ENCODE measurements around the gene CMIP.

Gene CMIP

GRCh38 chr16:81499576-81500380, 55.2 kb downstream of the CMIP start:
- WGBS (ENCODE audit: extremely low coverage, insufficient coverage, insufficient read length) = 100% methylated on average over 2 of the region's 20 CpGs
- peak overlapping the region; percentile 20 for H4K8ac ChIP-seq (ENCODE audit: low read depth, low read length)
- no peak overlapping the region for H2AK5ac ChIP-seq (ENCODE audit: low read length)
- H2BK5ac ChIP-seq (ENCODE audit: low read depth, low read length, poor library complexity) = no peak overlapping the region
- H3K23ac ChIP-seq (ENCODE audit: low read length) = no peak overlapping the region
- peaks cover 8% of the 10 kb centered on the region for H3K79me2 ChIP-seq (ENCODE audit: control insufficient read depth, insufficient read depth, low read length, poor library complexity)
- H2AFZ ChIP-seq (ENCODE audit: insufficient read depth, low read length, poor library complexity) = no peak overlapping the region
- H3K4ac ChIP-seq (ENCODE audit: low read depth, low read length) = peak overlapping the region; percentile 71
- H2BK120ac ChIP-seq (ENCODE audit: insufficient read depth, low read length, poor library complexity) = peak overlapping the region; percentile 6
- no peak overlapping the region for H3K9ac ChIP-seq (ENCODE audit: low read length)
- no peak overlapping the region for H4K12ac ChIP-seq (ENCODE audit: low read depth, low read length)
- no peaks in the 10 kb centered on the region for H3K9me3 ChIP-seq (ENCODE audit: insufficient read depth, low read depth, low read length)
- no peak overlapping the region for H3K27ac ChIP-seq (ENCODE audit: low read depth, low read length)
- no peak overlapping the region for H3K4me2 ChIP-seq (ENCODE audit: low read length)
- H3K18ac ChIP-seq (ENCODE audit: low read length) = peak overlapping the region; percentile 50
- DNase-seq = peak in 1 of 2 donors; percentile 9
- peak overlapping the region; percentile 48 for H4K91ac ChIP-seq (ENCODE audit: low read depth, low read length)
- peaks cover 3 to 10% of the 10 kb centered on the region in 2 experiments for H3K36me3 ChIP-seq (ENCODE audit: control insufficient read depth in 1 of 2, insufficient read depth in 2 of 2, low read length in 2 of 2)
- peak overlapping the region; percentile 51 for H3K14ac ChIP-seq (ENCODE audit: low read length)
- peaks cover 7% of the 10 kb centered on the region for H3K79me1 ChIP-seq (ENCODE audit: low read length)
- no peaks in the 10 kb centered on the region for H3K27me3 ChIP-seq (ENCODE audit: insufficient read depth, low read length)
- peaks cover 15 to 20% of the 10 kb centered on the region in 2 experiments for H3K4me1 ChIP-seq (ENCODE audit: control insufficient read depth in 1 of 2, insufficient read depth in 2 of 2, low read length in 2 of 2)
- no peak overlapping the region for H3K4me3 ChIP-seq (ENCODE audit: low read depth, low read length)
- peak overlapping the region; percentile 41 for H2BK12ac ChIP-seq (ENCODE audit: low read length)

DNA sequence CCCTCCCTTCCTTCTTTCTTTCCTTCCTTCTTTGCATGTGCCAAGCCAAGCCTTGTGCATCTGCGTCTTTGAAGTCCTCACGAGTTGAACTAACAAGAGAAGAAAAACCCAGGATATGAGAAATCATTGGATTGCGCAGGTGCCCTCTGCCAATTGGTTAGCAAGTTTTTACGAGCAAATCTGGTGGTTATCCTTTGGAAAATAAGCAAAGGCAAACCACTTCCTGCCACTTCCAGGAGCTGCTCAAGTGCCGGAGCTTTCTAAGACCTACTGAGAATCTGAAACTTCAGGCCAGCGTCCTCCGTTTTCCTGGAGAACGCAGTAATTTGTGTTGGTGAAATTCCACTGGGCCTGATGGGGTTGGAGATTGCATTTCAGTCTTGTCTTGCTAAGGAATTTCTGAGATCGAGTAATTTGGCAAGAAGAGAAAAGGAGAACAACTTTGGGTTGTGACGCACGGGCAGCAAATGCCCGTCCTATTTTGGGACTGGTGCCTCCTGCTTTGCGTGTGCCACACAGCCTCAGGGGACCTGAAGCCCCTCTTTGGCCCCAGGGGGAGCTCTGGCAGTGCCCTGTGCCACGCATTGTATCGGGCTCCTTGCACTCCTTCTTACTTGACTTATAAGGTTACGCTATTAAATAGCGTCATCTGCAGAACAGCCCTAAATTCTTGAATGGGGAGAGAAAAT, 56.4 kb downstream of the CMIP start:
- H2AK5ac ChIP-seq (ENCODE audit: low read length) = no peak overlapping the region
- H3K4me1 ChIP-seq (ENCODE audit: control insufficient read depth in 1 of 2, insufficient read depth in 2 of 2, low read length in 2 of 2) = peaks cover 15 to 26% of the 10 kb centered on the region in 2 experiments
- H3K23ac ChIP-seq (ENCODE audit: low read length) = no peak overlapping the region
- peaks cover 10% of the 10 kb centered on the region for H3K79me2 ChIP-seq (ENCODE audit: control insufficient read depth, insufficient read depth, low read length, poor library complexity)
- no peak overlapping the region for H2BK12ac ChIP-seq (ENCODE audit: low read length)
- no peak overlapping the region for H4K91ac ChIP-seq (ENCODE audit: low read depth, low read length)
- no peak overlapping the region for H4K12ac ChIP-seq (ENCODE audit: low read depth, low read length)
- no peak overlapping the region for H3K4ac ChIP-seq (ENCODE audit: low read depth, low read length)
- H3K36me3 ChIP-seq (ENCODE audit: control insufficient read depth in 1 of 2, insufficient read depth in 2 of 2, low read length in 2 of 2) = peaks cover 3 to 10% of the 10 kb centered on the region in 2 experiments
- H3K9ac ChIP-seq (ENCODE audit: low read length) = no peak overlapping the region
- no peaks in the 10 kb centered on the region for H3K9me3 ChIP-seq (ENCODE audit: insufficient read depth, low read depth, low read length)
- DNase-seq = peak; percentile 55 to 69
- no peak overlapping the region for H3K14ac ChIP-seq (ENCODE audit: low read length)
- H2BK5ac ChIP-seq (ENCODE audit: low read depth, low read length, poor library complexity) = no peak overlapping the region
- H3K4me2 ChIP-seq (ENCODE audit: low read length) = no peak overlapping the region
- H3K18ac ChIP-seq (ENCODE audit: low read length) = peak overlapping the region; percentile 7
- H4K8ac ChIP-seq (ENCODE audit: low read depth, low read length) = no peak overlapping the region
- no peak overlapping the region for H2BK120ac ChIP-seq (ENCODE audit: insufficient read depth, low read length, poor library complexity)
- H3K79me1 ChIP-seq (ENCODE audit: low read length) = peaks cover 7% of the 10 kb centered on the region
- H3K27me3 ChIP-seq (ENCODE audit: insufficient read depth, low read length) = no peaks in the 10 kb centered on the region
- no peak overlapping the region for H2AFZ ChIP-seq (ENCODE audit: insufficient read depth, low read length, poor library complexity)
- no CpG with 5 or more reads among the region's 17 CpGs for WGBS (ENCODE audit: extremely low coverage, insufficient coverage, insufficient read length)
- H3K27ac ChIP-seq (ENCODE audit: low read depth, low read length) = no peak overlapping the region
- no peak overlapping the region for H3K4me3 ChIP-seq (ENCODE audit: low read depth, low read length)

GRCh38 chr16:81502396-81503070, 57.9 kb downstream of the CMIP start:
- no peak overlapping the region for H2AFZ ChIP-seq (ENCODE audit: insufficient read depth, low read length, poor library complexity)
- H3K4me1 ChIP-seq (ENCODE audit: control insufficient read depth in 1 of 2, insufficient read depth in 2 of 2, low read length in 2 of 2) = peaks cover 15 to 26% of the 10 kb centered on the region in 2 experiments
- H3K27me3 ChIP-seq (ENCODE audit: insufficient read depth, low read length) = no peaks in the 10 kb centered on the region
- no peak overlapping the region for H4K12ac ChIP-seq (ENCODE audit: low read depth, low read length)
- no peak overlapping the region for H2BK120ac ChIP-seq (ENCODE audit: insufficient read depth, low read length, poor library complexity)
- no peak overlapping the region for H4K8ac ChIP-seq (ENCODE audit: low read depth, low read length)
- H4K91ac ChIP-seq (ENCODE audit: low read depth, low read length) = no peak overlapping the region
- no peak overlapping the region for H3K23ac ChIP-seq (ENCODE audit: low read length)
- H2BK12ac ChIP-seq (ENCODE audit: low read length) = no peak overlapping the region
- no peak overlapping the region for H3K18ac ChIP-seq (ENCODE audit: low read length)
- peaks cover 9% of the 10 kb centered on the region for H3K79me2 ChIP-seq (ENCODE audit: control insufficient read depth, insufficient read depth, low read length, poor library complexity)
- H3K4ac ChIP-seq (ENCODE audit: low read depth, low read length) = no peak overlapping the region
- WGBS (ENCODE audit: extremely low coverage, insufficient coverage, insufficient read length) = no CpG with 5 or more reads among the region's 17 CpGs
- peaks cover 7% of the 10 kb centered on the region for H3K79me1 ChIP-seq (ENCODE audit: low read length)
- peaks cover 3 to 10% of the 10 kb centered on the region in 2 experiments for H3K36me3 ChIP-seq (ENCODE audit: control insufficient read depth in 1 of 2, insufficient read depth in 2 of 2, low read length in 2 of 2)
- H3K27ac ChIP-seq (ENCODE audit: low read depth, low read length) = no peak overlapping the region
- DNase-seq = peak in 1 of 2 donors; percentile 81
- no peak overlapping the region for H3K4me2 ChIP-seq (ENCODE audit: low read length)
- H2AK5ac ChIP-seq (ENCODE audit: low read length) = no peak overlapping the region
- H3K4me3 ChIP-seq (ENCODE audit: low read depth, low read length) = no peak overlapping the region
- H3K14ac ChIP-seq (ENCODE audit: low read length) = no peak overlapping the region
- no peaks in the 10 kb centered on the region for H3K9me3 ChIP-seq (ENCODE audit: insufficient read depth, low read depth, low read length)
- no peak overlapping the region for H2BK5ac ChIP-seq (ENCODE audit: low read depth, low read length, poor library complexity)
- H3K9ac ChIP-seq (ENCODE audit: low read length) = no peak overlapping the region

DNA sequence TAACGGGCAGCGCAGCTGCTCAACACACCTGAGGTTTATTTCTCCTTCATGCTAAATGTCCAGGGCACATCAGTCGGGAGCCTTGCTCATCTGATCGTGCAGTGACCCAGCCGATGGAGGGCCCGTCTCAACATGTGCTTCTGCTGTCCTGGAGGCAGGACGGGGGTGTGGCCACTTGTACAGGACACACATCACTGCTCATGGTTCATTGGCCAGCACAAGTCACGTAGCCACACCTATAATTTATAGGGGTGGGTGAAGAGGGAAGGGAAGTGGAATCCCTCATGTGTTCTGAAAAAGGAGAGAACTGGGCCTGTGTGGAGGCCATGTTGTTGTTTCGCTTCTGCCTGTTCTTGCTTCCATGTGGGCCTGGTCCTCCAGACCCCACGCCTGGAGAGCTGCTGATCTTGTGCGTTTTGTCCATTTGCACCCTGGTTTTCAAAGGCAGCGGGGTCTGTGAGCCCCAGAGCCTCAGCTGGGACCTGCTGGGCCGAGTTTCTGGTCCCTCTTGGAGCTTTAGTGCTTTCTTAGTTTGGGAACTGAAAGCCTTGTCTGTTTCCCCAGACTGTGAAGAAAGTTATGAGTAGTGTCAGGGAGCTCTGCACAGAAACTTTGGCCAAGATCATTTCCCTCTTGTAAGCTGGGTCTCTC, 60.5 kb downstream of the CMIP start:
- no peak overlapping the region for H2AFZ ChIP-seq (ENCODE audit: insufficient read depth, low read length, poor library complexity)
- H4K12ac ChIP-seq (ENCODE audit: low read depth, low read length) = no peak overlapping the region
- no peak overlapping the region for H3K23ac ChIP-seq (ENCODE audit: low read length)
- peak overlapping the region; percentile 19 for H4K91ac ChIP-seq (ENCODE audit: low read depth, low read length)
- H3K4me3 ChIP-seq (ENCODE audit: low read depth, low read length) = no peak overlapping the region
- no CpG with 5 or more reads among the region's 13 CpGs for WGBS (ENCODE audit: extremely low coverage, insufficient coverage, insufficient read length)
- H2AK5ac ChIP-seq (ENCODE audit: low read length) = no peak overlapping the region
- H3K79me2 ChIP-seq (ENCODE audit: control insufficient read depth, insufficient read depth, low read length, poor library complexity) = peaks cover 16% of the 10 kb centered on the region
- H3K9me3 ChIP-seq (ENCODE audit: insufficient read depth, low read depth, low read length) = no peaks in the 10 kb centered on the region
- H3K27ac ChIP-seq (ENCODE audit: low read depth, low read length) = no peak overlapping the region
- peaks cover 0 to 4% of the 10 kb centered on the region in 2 experiments for H3K36me3 ChIP-seq (ENCODE audit: control insufficient read depth in 1 of 2, insufficient read depth in 2 of 2, low read length in 2 of 2)
- peak overlapping the region; percentile 50 for H3K4ac ChIP-seq (ENCODE audit: low read depth, low read length)
- no peaks in the 10 kb centered on the region for H3K79me1 ChIP-seq (ENCODE audit: low read length)
- H3K14ac ChIP-seq (ENCODE audit: low read length) = no peak overlapping the region
- DNase-seq = no peak
- no peak overlapping the region for H2BK5ac ChIP-seq (ENCODE audit: low read depth, low read length, poor library complexity)
- H2BK12ac ChIP-seq (ENCODE audit: low read length) = no peak overlapping the region
- no peak overlapping the region for H2BK120ac ChIP-seq (ENCODE audit: insufficient read depth, low read length, poor library complexity)
- peak overlapping the region; percentile 44 for H3K18ac ChIP-seq (ENCODE audit: low read length)
- H3K27me3 ChIP-seq (ENCODE audit: insufficient read depth, low read length) = no peaks in the 10 kb centered on the region
- no peak overlapping the region for H4K8ac ChIP-seq (ENCODE audit: low read depth, low read length)
- H3K4me2 ChIP-seq (ENCODE audit: low read length) = no peak overlapping the region
- H3K4me1 ChIP-seq (ENCODE audit: control insufficient read depth in 1 of 2, insufficient read depth in 2 of 2, low read length in 2 of 2) = peaks cover 16 to 23% of the 10 kb centered on the region in 2 experiments
- H3K9ac ChIP-seq (ENCODE audit: low read length) = no peak overlapping the region

All from trophoblast cell (in vitro differentiated cells and primary cell).